ENCODE measurements around the gene RPS16. TPM values are rescaled to one million over a fixed set of nuclear protein-coding genes. Genes with fewer than 3 reads are reported as not detected.

The RPS16 gene
- total and polyA plus RNA-seq, 3 donors from 2014 or later, result 628 to 1,146 (median 1,122) TPM

DNA sequence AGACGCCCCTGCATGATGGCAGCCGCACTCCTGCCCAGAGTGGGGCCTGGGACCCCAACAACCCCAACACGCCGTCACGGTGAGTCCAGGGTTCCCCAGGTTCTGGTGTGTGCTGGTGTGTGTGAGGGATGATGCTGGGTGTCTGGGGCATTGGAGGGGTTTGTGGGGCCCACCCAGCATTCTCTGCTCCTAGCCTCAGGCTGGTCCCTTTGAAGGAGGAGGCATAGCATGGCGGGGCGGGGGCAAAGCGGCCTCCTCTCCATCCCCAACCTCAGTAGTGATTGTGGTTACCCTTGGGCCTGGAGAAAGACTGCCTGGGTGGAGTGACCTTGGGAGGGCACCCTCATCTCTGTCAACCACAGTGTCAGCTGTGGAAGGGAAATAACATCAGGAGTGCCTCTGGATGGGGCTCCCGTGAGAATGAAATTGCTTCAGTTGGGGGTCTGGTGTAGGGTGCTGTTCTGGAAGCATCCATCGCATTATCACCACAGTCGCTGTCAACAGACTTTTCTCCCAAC is 37.8 kb upstream of the RPS16 start:
- Histone ChIP-seq H3K9me3 (no peaks in the 10 kb centered on the region), H3K27ac (no peak overlapping the region), H3K4me1 (no peaks in the 10 kb centered on the region), H3K4me3 (no peak overlapping the region), H3K27me3 (no peaks in the 10 kb centered on the region), H3K36me3 (ENCODE audit: low read depth, missing control alignments) (no peaks in the 10 kb centered on the region)
- intact Hi-C loops (cut with DNase I; ENCODE audit: low total_unique reads), result no loop called here
- 81 to 86% methylated on average over 4 to 9 of the region's 11 CpGs for whole genome bisulfite sequencing, 2 donors
- no peak for DNase-seq
- TF ChIP-seq, protein P1, sequence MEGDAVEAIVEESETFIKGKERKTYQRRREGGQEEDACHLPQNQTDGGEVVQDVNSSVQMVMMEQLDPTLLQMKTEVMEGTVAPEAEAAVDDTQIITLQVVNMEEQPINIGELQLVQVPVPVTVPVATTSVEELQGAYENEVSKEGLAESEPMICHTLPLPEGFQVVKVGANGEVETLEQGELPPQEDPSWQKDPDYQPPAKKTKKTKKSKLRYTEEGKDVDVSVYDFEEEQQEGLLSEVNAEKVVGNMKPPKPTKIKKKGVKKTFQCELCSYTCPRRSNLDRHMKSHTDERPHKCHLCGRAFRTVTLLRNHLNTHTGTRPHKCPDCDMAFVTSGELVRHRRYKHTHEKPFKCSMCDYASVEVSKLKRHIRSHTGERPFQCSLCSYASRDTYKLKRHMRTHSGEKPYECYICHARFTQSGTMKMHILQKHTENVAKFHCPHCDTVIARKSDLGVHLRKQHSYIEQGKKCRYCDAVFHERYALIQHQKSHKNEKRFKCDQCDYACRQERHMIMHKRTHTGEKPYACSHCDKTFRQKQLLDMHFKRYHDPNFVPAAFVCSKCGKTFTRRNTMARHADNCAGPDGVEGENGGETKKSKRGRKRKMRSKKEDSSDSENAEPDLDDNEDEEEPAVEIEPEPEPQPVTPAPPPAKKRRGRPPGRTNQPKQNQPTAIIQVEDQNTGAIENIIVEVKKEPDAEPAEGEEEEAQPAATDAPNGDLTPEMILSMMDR (IDR thresholded peaks at IDR 0.05), result no peak
- no peak for TF ChIP-seq POLR2A (IDR thresholded peaks at IDR 0.05)

DNA sequence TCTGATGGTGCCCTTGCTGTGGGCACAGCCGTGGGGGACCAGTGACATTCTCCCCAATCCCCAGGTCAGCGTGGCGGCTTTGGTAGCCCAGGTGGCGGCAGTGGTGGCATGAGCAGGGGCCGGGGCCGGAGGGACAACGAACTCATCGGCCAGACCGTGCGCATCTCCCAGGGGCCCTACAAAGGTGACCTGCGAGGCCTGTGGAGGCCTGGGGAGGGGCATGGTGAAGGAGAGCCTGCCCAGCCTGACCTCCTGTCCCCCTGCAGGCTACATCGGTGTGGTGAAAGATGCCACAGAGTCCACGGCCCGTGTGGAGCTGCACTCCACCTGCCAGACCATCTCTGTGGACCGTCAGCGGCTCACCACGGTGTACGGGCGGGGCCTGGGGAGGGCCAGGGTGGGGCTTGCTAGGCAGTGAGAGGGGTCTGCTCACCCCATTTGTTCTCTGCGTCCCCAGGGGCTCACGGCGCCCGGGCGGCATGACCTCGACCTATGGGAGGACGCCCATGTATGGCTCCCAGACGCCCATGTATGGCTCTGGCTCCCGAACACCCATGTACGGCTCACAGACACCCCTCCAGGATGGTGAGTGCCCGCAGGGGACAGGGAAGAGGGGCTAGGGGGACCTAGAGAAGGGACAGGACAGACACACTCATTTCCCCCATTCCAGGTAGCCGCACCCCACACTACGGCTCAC is 37.1 kb upstream of the RPS16 start:
- TF ChIP-seq, protein P1 (IDR thresholded peaks at IDR 0.05), result no peak
- no peak for TF ChIP-seq POLR2A (IDR thresholded peaks at IDR 0.05)
- DNase-seq, result no peak
- H3K36me3 ChIP-seq (ENCODE audit: low read depth, missing control alignments), result no peaks in the 10 kb centered on the region
- no peak overlapping the region for H3K27ac ChIP-seq
- H3K9me3 ChIP-seq, result no peaks in the 10 kb centered on the region
- H3K4me1 ChIP-seq, result no peaks in the 10 kb centered on the region
- intact Hi-C loops (cut with DNase I; ENCODE audit: low total_unique reads), result no loop called here
- no peak overlapping the region for H3K4me3 ChIP-seq
- H3K27me3 ChIP-seq, result no peaks in the 10 kb centered on the region
- 86 to 87% methylated on average over 10 to 32 of the region's 32 CpGs for WGBS, 2 donors

DNA sequence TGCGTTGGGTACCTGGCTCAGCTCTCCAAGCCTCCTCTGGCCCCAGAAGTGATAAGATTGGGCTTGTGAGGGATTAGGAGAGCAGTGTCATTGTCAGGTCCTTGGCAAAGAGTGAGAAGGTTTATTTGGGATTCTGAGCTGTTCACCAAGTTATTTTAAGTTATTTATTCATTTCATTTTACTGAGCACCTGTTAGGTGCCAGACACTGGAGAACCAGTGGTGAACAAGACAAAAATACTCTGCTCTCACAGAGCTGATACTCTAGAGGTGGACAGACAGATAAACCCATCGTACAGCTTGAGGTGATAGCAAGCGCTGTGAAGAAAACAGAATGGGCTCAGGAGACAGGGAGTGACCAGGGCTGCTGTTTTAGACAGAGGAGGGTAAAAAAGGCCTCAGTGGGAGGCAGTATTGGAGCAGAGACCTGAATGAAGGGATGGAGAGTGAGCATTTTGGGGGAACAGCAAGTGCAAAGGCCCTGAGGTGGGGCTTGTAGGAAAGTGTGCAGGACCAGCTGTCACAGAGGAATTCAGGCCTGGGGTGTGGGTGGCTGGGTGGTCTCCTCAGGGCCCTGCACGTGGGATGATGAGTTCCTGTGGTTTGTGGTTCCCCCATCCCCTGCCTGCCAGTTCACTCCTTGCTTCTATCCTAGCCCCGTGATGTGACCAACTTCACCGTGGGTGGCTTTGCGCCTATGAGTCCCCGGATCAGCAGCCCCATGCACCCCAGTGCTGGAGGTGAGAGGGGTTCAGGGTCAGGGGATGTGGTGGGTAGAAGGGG is 36.2 kb upstream of the RPS16 start:
- no peak overlapping the region for H3K27ac ChIP-seq
- no peak for DNase-seq
- H3K9me3 ChIP-seq, result no peaks in the 10 kb centered on the region
- H3K4me1 ChIP-seq, result no peaks in the 10 kb centered on the region
- no peaks in the 10 kb centered on the region for H3K36me3 ChIP-seq (ENCODE audit: low read depth, missing control alignments)
- H3K4me3 ChIP-seq, result no peak overlapping the region
- 83 to 87% methylated on average over 6 to 8 of the region's 8 CpGs for WGBS, 2 donors
- TF ChIP-seq POLR2A (IDR thresholded peaks at IDR 0.05), result no peak
- TF ChIP-seq, protein P1 (IDR thresholded peaks at IDR 0.05), result no peak
- intact Hi-C loops (cut with DNase I; ENCODE audit: low total_unique reads), result no loop called here
- H3K27me3 ChIP-seq, result no peaks in the 10 kb centered on the region

DNA sequence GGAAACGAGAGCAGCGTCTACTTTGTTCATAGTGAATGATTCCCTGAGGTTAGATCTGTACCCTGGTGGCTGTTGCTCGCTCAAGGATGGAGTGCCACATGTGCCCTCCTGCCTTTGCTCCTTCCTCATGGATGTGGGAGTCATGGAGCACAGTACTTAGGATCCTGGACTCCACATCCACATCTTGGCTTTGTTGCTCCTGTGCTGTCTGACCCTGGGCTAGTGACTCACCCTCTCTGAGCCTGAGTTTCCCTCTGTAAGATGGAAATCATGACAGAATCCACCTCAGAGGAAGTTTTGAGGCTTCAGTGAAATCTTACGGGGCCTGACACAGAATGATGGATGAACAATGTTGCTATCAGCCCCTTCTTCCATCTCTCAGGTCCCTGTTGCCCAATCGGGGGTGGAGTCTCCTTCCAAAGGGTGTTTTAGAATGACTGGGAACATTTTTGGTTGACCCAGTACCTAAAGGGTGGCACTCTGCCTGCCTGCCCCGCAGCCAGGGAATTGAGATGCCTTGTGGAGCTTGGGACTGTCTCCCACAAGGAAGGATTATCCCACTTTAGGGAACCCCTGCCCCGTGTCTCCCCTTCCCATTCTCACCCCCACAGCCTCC is 35.1 kb upstream of the RPS16 start:
- no peak overlapping the region for H3K4me3 ChIP-seq
- H3K27ac ChIP-seq, result no peak overlapping the region
- TF ChIP-seq POLR2A (IDR thresholded peaks at IDR 0.05), result no peak
- TF ChIP-seq, protein P1 (IDR thresholded peaks at IDR 0.05), result no peak
- intact Hi-C loops (cut with DNase I; ENCODE audit: low total_unique reads), result no loop called here
- 86 to 91% methylated on average over 6 to 7 of the region's 7 CpGs for WGBS, 2 donors
- H3K9me3 ChIP-seq, result no peaks in the 10 kb centered on the region
- DNase-seq, result no peak
- no peaks in the 10 kb centered on the region for H3K36me3 ChIP-seq (ENCODE audit: low read depth, missing control alignments)
- no peaks in the 10 kb centered on the region for H3K27me3 ChIP-seq
- no peaks in the 10 kb centered on the region for H3K4me1 ChIP-seq
